RKO (cell line): ENCODE results near the gene PARP14.

ENCODE experiments used
- DNase-seq: peaks from one replicate; pipeline ENCODE4 v3.0.0-alpha.2; 2016; ENCODE audit warnings: low spot score

Gene PARP14

GRCh38 chr3:122767540-122768372 lies 87.1 kb downstream of the PARP14 start:
- DNase-seq: no peak

- DNase-seq: no peak
Measured at GRCh38 chr3:122770521-122771202, 90.0 kb downstream of the PARP14 start.

- no peak for DNase-seq
Measured at GRCh38 chr3:122772827-122773226, 92.2 kb downstream of the PARP14 start.

GRCh38 chr3:122773944-122774509 lies 93.4 kb downstream of the PARP14 start:
- DNase-seq: no peak

GRCh38 chr3:122774564-122774963 lies 93.9 kb downstream of the PARP14 start:
- peak; percentile 50 for DNase-seq

- no peak for DNase-seq
Measured at GRCh38 chr3:122776675-122777468, 96.2 kb downstream of the PARP14 start.

- no peak for DNase-seq
Measured at GRCh38 chr3:122777563-122777962, 96.9 kb downstream of the PARP14 start.
